ENCODE measurements around the gene FAM222A.

The FAM222A gene

GRCh38 chr12:109810954-109811623 is 97.5 kb downstream of the FAM222A start:
- DNase-seq, result no peak

GRCh38 chr12:109811624-109811995 is 98.0 kb downstream of the FAM222A start:
- DNase-seq, result no peak

- no peak for DNase-seq
Measured at GRCh38 chr12:109813810-109814416, 100.3 kb downstream of the FAM222A start.

GRCh38 chr12:109814600-109815150 is 101.0 kb downstream of the FAM222A start:
- DNase-seq, result no peak

GRCh38 chr12:109815225-109815624 is 101.6 kb downstream of the FAM222A start:
- DNase-seq, result no peak

GRCh38 chr12:109815757-109816617 is 102.4 kb downstream of the FAM222A start:
- no peak for DNase-seq

DNA sequence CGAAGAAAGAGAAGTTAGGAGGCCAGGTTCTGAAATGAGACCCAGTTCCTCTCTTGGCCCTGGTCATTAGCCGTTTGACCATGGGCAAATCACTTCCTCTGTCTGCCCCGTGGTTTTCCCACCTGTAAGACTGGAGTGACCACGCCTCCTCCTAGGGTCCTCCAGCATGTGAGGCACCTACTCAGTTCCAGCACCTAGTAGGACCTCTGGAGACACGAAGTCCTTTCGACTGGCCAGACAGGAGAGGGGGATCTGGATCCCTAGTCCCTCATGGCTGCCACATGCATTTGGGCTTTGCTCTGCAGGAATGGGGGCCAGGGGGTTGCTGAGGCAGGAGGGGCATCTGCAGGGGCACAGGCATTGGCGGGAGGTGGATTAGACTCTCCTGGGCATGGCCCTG is 103.2 kb downstream of the FAM222A start:
- DNase-seq, result no peak

GRCh38 chr12:109817627-109818231 is 104.1 kb downstream of the FAM222A start:
- no peak for DNase-seq

DNA sequence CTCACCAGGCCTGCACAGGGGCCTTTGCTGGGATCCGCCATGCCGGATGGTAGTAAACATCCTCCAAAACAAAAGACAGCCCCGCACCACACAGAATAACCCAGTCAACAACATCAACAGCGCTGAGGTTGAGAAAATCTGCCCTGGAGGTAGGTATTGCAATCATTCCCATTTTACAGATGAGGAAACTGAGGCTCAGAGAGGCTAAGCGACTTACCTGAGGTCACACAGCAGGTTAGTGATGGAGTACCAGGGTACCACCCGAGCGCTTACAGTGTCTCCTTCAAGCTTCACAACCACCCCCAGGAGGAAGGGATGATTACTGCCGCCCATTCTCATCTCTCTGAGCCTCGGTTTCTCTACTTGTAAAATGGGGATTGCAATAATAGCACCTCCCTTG is 104.6 kb downstream of the FAM222A start:
- DNase-seq, result no peak

DNA sequence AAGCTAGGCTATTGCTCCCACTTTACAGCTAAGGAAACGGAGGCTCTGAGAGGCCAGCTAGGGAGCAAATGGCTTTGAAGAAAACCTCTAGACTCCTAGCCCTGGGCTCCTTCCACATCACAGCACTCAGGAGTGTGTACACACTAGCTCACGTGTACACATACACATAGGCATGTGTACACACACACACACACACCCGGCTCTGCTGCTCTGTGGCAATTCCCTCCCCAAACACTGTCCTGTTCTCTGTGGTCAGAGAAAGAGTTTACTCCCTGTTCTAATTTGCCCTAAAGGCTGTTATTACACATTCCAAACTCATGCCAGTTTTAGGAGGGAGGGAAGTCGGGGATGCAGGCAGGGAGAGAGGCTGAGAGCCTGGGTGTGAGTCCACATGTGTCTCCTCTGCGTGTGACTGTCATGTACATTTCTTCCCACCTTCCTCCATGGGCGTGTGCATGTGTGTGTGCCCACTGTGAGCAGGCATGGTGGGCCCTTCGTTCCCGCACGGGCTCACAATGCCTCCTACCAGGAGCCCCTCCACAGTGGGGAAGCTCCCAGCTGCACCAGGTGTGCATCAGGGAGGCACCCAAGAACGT is 105.4 kb downstream of the FAM222A start:
- DNase-seq, result no peak

All from NCI-H1436 treated with DMSO at 0.1 percent for 48 hours (cell line).